Astrocyte of the spinal cord (primary cell): ENCODE data around the gene TNNC2.

Source experiments
- DNase-seq: peaks from one replicate; pipeline ENCODE4 v3.0.0; 2011; ENCODE audit warnings: low read depth, low spot score
- H3K4me3 ChIP-seq: 2 replicates; pipeline ENCODE4 v1.5.1; 2011; ENCODE audit warnings: low read depth, mild to moderate bottlenecking, low read length, moderate library complexity
- CTCF ChIP-seq: IDR thresholded peaks from 2 replicates; pipeline ENCODE4 v1.5.1; 2012; ENCODE audit warnings: low read depth, mild to moderate bottlenecking, low read length, inconsistent platforms
- in situ Hi-C: cut with HindIII; loops from 2 replicates; pipeline ENCODE4 v1.10.0; 2017; ENCODE audit warnings: low sequenced_read_pairs

The TNNC2 gene

GRCh38 chr20:45816951-45817350, 10.2 kb downstream of the TNNC2 start:
- in situ Hi-C loops: no loop called here
- no peak overlapping the region for H3K4me3 ChIP-seq
- TF ChIP-seq CTCF: no peak
- DNase-seq: no peak

GRCh38 chr20:45814314-45814713, 12.8 kb downstream of the TNNC2 start:
- TF ChIP-seq CTCF: no peak
- in situ Hi-C loops: no loop called here
- DNase-seq: no peak
- peak overlapping the region; percentile 83 for H3K4me3 ChIP-seq

- no peak for TF ChIP-seq CTCF
- in situ Hi-C loops: no loop called here
Observed at GRCh38 chr20:45813489-45813888, 13.6 kb downstream of the TNNC2 start.

GRCh38 chr20:45813006-45813340, 14.1 kb downstream of the TNNC2 start:
- in situ Hi-C loops: no loop called here
- no peak for TF ChIP-seq CTCF
- H3K4me3 ChIP-seq: peak overlapping the region; percentile 83
- no peak for DNase-seq

More at GRCh38 chr20:45813489-45813888, 13.6 kb downstream of the TNNC2 start:
- no peak for DNase-seq
- H3K4me3 ChIP-seq: peak overlapping the region; percentile 83

- peak within 1 kb of the TSS; percentile 83 for H3K4me3 ChIP-seq
- in situ Hi-C loops: no loop called here
- no peak for TF ChIP-seq CTCF
- DNase-seq: peak; percentile 100
Observed at GRCh38 chr20:45812157-45813005, 14.7 kb downstream of the TNNC2 start, which contains the start of gene UBE2C. UBE2C (plus strand) TSS chr20:45812644; CDS start chr20:45812696, 52 bp downstream.

- H3K4me3 ChIP-seq: no peak overlapping the region
- no peak for DNase-seq
- in situ Hi-C loops: no loop called here
- no peak for TF ChIP-seq CTCF
Observed at GRCh38 chr20:45810191-45810970, 16.7 kb downstream of the TNNC2 start.
